Measurements from ENCODE around the gene SHISA9.
A peak's percentile ranks its signal among the peaks of the same experiment; 100 is the strongest.

The SHISA9 gene

GRCh38 chr16:13032911-13033310, 131.5 kb downstream of the SHISA9 start:
- DNase-seq = no peak

DNA sequence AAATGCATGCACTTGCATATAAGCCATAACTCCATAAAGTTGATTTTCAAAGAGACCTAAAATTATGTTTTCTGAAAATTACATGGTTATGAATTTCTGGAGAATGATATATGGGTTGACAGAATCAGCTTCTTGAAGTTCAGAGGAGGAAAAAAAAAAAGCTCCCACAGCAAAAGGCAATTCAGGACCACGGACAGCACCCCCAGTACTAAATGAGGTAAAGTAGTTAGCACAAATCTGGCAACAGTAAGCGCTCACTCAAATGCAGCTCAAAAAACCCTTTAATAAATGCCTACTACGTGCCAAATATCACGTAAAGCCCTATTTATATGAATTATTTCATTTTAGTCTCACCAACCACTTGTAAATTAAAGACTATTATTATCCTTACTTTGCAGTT, 135.2 kb downstream of the SHISA9 start:
- DNase-seq = peak; percentile 38

DNA sequence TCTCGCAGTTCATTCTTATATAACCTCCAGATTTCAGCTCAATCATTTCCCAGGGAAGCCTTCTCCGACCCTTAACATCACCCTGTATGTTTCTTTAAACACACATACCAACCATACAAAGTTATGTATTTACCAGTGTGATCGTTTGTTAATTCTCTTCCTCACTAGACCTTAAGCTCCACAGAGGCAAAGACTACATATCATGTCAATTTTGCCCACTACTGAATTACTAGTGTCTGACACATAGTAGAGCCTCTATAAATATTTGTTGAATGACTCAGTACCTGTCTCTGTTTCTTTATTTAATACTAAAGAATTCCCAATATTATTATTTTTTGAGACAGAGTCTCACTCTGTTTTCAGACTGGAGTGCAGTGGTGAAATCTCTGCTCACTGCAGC, 137.2 kb downstream of the SHISA9 start:
- DNase-seq = no peak

DNA sequence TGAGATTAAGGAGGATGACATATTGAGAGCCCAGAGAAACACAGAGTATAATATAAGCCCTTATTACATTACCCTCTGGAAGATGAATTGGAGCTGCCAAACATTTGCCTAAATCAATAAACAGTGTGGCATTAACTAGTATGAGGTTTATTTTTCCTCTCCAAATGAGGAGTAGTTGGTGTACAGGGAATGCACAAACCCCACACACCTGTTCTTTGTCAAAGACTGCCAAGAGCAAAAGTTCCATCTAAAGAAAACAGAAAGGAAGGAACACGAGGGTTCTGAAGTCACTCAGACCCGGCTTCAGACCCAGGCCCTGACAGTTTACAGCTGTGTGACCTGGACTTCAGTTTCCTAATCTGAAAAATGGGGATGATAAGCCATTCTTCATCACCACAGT, 138.1 kb downstream of the SHISA9 start:
- DNase-seq = no peak

DNA sequence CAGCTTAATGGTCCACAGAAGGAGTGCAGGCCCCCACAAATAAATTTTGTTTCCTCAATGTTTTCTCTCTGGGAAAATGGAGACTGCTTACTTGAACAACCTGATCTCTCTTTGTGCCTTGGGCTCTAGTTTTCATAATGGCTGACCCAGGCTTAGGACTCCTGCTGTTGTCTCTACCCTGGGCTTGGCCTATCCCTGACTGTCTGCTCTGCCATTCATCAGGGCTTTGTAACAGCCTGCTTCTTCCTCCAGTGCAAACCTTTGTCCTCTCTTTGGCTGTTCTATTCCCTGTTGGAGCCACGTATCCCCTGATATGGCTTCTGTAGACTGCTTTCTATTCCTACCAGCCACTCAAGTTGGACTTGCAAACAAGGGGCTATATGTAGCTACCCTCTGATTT, 139.8 kb downstream of the SHISA9 start:
- DNase-seq = no peak

- no peak for DNase-seq
These were observed 140.4 kb downstream of the SHISA9 start for GRCh38 chr16:13041646-13042290.

DNA sequence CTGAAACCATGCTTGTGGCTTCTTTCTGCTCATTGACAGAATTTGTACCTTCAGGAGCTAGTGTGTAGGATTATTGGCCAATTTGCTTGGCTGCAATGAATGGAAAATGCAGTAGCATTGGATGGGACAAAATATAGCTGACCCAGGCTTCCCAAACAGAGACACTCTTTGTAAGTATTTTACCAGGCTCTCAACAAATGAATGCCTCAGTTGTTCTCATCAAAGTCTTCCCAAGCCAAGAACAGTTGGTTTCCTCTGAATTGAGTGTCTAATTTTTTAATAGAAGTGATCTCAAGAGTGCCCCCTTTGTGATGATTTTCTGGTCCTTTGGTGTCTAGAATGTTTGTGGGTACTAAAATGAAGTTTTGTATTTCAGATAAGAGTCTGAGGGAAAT, 140.9 kb downstream of the SHISA9 start:
- no peak for DNase-seq

- DNase-seq = no peak
These were observed 144.8 kb downstream of the SHISA9 start for GRCh38 chr16:13046061-13046821.

- no peak for DNase-seq
These were observed 145.9 kb downstream of the SHISA9 start for GRCh38 chr16:13047276-13047675.

DNA sequence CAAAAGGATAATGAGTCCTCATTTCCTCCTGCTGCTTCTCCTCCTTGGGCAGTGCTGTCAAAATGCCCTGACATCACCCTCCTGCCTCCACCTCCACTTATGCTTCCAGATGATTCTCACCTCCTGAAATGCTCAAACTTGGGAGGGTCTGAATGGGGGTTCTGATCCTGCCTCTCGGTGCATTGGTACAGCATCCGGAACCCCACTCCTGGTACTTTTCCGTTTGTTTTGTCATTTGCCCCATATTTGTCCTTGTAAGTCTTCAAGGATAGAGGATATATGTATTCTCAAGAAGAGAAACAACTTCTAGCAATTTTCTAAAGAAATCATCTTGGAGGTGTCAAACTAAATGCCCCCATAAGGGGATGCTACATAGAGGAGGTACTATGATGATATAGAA, 148.3 kb downstream of the SHISA9 start:
- no peak for DNase-seq

GRCh38 chr16:13052431-13052830, 151.0 kb downstream of the SHISA9 start:
- no peak for DNase-seq

DNA sequence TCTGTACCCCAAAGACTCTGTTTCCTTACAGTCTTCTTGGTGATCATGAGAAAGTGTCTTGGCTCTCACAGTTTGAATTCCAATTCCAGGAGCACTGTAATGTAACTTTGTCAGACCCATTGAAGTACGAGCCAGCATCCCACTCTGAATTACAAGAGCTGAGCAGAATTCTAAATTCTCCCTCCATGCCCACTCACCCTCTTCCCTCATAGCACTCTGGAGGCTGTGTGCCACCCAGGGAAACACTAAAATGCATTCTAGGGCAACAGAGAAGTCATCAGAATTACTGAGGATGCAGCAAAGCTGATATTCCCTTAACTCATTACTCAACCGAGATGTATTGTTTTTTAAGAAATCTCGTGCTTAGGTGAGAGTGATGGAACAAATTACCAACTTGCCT, 154.1 kb downstream of the SHISA9 start:
- DNase-seq = no peak

DNA sequence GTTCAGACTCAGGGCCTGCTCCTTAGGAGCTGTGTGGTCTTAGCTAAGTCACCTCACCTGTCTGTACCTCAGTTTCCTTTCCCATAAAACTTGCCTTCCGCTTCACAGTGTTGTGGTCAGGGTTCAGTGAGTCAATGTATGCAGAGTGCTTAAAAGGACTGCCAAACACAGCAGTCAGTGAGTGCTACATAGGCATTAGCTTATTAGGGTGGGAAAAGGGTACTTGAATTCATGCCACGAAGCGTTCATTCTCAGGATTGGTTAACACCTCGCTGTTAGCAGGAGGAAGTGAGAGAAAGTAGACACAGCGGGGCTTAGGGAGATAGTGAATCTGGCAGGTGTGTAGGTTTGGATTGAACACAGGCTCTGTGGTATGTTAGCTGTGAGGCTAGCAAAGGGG, 155.2 kb downstream of the SHISA9 start:
- no peak for DNase-seq

DNA sequence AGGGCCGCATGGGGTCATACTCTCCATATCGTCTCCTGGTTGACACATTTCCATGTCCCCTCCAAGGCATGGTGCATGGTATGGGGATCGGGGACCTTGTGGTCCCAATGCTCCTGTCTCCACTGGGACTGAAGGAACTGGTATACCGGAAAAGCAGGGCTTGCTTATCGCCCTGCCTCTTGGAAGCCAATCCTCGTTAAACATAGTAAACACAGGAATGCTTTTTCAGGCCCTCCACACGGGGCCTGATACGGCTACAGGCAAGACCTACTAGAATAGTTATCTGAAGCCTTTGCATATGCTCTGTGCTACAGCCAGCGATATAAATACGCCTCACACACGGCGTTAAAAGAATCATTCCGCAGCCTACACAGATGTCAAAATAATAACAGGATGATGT, 159.5 kb downstream of the SHISA9 start:
- no peak for DNase-seq

DNA sequence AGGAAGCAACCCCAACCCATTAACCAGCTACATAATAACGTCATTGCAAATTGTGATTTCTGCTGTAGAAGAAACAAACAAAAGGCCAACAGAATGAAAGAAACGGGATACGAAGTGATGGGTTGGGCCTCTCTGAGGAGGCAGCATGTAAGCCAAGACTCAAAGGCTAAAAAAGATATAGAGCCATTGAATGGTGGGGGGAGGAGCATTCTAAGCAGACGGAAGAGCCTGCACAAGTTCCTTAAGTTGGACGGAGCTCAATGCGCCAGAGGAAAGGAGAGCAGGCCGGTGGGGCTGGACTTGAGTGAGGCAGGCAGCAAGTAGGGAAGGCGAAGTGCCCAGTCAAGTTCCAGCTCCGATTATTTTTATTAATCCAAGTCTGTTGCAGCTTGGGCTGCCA, 160.3 kb downstream of the SHISA9 start:
- DNase-seq = no peak

- no peak for DNase-seq
These were observed 160.8 kb downstream of the SHISA9 start for GRCh38 chr16:13062219-13062618.

DNA sequence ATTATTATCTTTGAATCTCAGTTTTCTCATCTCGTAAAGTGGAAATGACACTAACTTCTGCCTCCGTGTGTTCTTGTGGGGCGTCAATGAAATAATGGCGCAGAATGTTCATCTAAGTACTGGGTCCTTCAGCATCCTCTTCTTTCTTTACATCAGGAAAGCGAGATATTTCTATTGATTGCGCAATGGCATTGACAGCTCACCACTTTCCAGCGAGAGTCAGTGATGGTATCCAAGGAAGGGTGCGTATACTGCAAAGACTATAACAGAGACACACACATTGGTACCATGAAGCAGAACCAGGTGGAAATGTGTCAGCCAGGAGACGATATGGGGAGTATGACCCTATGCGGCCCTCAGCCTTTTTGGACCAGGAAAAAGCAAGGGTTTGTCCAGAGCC, 162.1 kb downstream of the SHISA9 start:
- no peak for DNase-seq

DNA sequence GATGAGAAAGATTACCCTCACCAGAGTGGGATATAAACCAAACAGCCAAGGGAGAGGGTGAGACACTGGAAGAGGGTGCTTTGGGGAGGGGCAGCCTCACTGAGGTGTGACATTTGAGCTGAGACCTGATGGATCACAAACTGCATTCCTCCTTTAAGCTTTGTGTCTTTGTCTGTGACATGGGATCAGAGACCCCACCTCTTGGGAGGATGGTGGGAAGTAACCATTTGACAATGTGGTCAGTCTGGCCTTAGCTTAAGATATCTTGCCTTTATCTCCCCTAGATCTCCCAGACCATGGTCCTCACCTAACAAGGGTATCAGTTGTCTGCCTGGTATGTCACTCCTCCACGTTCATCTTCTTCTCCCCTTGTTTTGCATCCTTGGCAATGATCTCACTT, 163.4 kb downstream of the SHISA9 start:
- DNase-seq = no peak

- no peak for DNase-seq
These were observed 166.2 kb downstream of the SHISA9 start for GRCh38 chr16:13067648-13068047.

DNA sequence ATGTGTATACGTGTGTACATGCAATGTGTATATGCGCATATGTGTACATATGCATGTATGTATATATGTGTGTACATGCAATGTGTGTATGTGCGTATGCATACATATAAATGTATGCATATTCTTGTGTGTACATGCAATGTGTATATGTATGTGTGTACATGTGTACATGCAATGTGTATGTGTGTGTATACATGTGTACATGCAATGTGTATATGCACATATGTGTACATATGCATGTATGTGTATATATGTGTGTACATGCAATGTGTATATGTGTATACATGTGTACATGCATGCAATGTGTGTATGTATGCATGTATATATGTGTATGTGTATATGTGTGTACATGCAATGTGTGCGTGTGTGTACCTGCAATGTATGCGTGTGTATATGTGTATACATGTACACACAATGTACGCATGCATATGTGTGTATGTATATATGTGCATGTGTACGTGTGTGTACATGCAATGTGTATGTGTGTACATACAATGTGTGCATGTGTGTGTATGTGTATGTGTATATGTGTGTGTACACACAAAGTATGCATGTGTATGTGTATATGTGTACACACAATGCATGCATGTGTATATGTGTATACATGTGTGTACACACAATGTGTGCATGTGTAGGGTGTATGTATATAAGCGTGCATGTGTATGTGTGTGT, 167.7 kb downstream of the SHISA9 start:
- no peak for DNase-seq

DNA sequence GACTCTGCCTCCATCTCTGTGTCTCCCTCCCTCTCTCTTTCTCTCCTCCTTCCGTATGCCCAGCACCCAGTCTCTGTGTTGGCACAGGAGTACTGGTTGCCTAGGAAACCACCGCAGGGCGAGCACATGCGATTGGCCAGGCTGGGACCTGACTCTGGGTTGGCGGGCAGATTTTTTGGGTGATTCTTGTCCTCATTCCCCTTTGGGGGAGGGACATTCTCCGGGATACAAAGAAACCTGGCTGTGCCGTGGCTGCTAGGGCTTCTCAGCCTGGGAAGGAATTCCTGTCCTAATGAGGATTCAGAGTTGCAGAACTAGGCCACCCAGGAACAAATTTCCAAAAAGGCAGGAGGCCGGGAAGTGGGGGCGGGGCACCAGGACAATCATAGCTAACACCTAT, 168.9 kb downstream of the SHISA9 start:
- DNase-seq = no peak

DNA sequence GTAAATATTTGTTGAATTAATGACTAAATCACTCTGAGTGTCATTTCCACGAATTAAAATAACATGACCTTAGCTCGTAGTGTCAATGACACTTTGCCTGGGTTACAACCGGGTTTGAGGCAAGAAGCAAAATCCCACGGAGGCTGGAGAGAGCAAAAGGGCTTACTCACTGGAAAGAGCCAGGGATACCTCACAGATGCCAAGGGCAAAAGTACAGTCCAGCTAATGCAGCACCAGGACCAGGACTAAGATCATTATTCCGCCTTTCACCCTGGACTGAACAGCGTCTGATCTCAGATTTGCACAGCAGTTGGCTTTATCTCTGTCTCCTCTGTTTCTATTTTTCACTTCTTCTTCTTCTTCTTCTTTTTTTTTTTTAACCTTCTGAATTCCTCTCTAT, 175.5 kb downstream of the SHISA9 start:
- DNase-seq = no peak

GRCh38 chr16:13077816-13078215, 176.4 kb downstream of the SHISA9 start:
- DNase-seq = no peak

GRCh38 chr16:13080531-13080930, 179.1 kb downstream of the SHISA9 start:
- no peak for DNase-seq

Measured in stimulated activated CD4-positive, alpha-beta T cell treated with anti-CD3 and anti-CD28 coated beads, Interleukin-15, amount 100 ng/mL, for 24 hours (primary cell).